Endothelial cell of umbilical vein (primary cell): ENCODE measurements around the gene FAM149B1. TPM values are rescaled to one million over a fixed set of nuclear protein-coding genes. Genes with fewer than 3 reads are reported as not detected.

Source experiments
- BruUV-seq: library from RNA; stranded (reverse); fragments of 400-500 nt; replicated peaks from 2 replicates; lab custom pipeline; 2021; lab: Mats Ljungman, UMichigan
- CTCF ChIA-PET: fragments of 300-600, 350-600 bp; sonication (Branson Sonifier 250); formaldehyde crosslinking; loops from one replicate; lab custom pipeline; 2021; ENCODE audit warnings: antibody characterized with exemption, inconsistent platforms; lab: Charles Lee
- POLR2A ChIA-PET: fragments of 300-600, 350-600 bp; sonication (Branson Sonifier 250); formaldehyde crosslinking; loops from one replicate; lab custom pipeline; 2021; ENCODE audit warnings: antibody characterized with exemption, inconsistent platforms; lab: Charles Lee
- DNase-seq: peaks from one replicate; pipeline ENCODE4 v3.0.0-alpha.2; 2011; ENCODE audit warnings: low read depth, low spot score
- FAIRE-seq: peaks from 2 replicates; lab custom pipeline; 2011; peaks lifted over from hg19 to GRCh38; lab: Jason Lieb, UNC
- H2AFZ ChIP-seq: 2 replicates; pipeline ENCODE4 v1.6.0; 2012; ENCODE audit warnings: low read depth, low read length, control low read depth, inconsistent platforms
- H3K27ac ChIP-seq: 2 replicates; pipeline ENCODE4 v1.5.1; 2011; ENCODE audit warnings: low read depth, mild to moderate bottlenecking, control low read depth, low read length, moderate library complexity; ENCODE audit not compliant: insufficient read depth
- H3K27me3 ChIP-seq, 2 experiments: 2 replicates each; pipeline versions ENCODE4 v1.6.0 to v1.6.1; 2011; ENCODE audit warnings: low read length in 2 of 2, mixed read lengths in 1 of 2; ENCODE audit not compliant: control insufficient read depth in 2 of 2, insufficient read depth in 2 of 2
- H3K36me3 ChIP-seq, 2 experiments: 2 replicates in 1 of 2; 3 replicates in 1 of 2; pipeline ENCODE4 v1.5.1; 2011; ENCODE audit warnings: low read length in 2 of 2, mild to moderate bottlenecking in 1 of 2, moderate library complexity in 1 of 2; ENCODE audit not compliant: control insufficient read depth in 2 of 2, insufficient read depth in 2 of 2; ENCODE audit errors: extremely low read depth in 1 of 2
- H3K4me1 ChIP-seq: 3 replicates; pipeline ENCODE4 v1.5.1; 2011; ENCODE audit warnings: mild to moderate bottlenecking, low read length; ENCODE audit not compliant: control insufficient read depth, insufficient read depth; ENCODE audit errors: extremely low read depth
- H3K4me2 ChIP-seq: 2 replicates; pipeline ENCODE4 v1.6.1; 2011; ENCODE audit warnings: low read length, control low read depth, mixed read lengths; ENCODE audit not compliant: insufficient read depth
- H3K4me3 ChIP-seq, 3 experiments: fragments of 200-600 bp in 1 of 3; sonication (generic), shearing (Covaris generic) in 1 of 3; replicated peaks in 1 of 3; 2 replicates each; pipeline ENCODE4 v1.5.1; 2011 to 2016; ENCODE audit warnings: control low read depth in 3 of 3, low read length in 3 of 3, mild to moderate bottlenecking in 2 of 3, inconsistent platforms in 1 of 3, low read depth in 1 of 3, moderate library complexity in 1 of 3; ENCODE audit not compliant: insufficient read depth in 1 of 3
- H3K79me2 ChIP-seq: 2 replicates; pipeline ENCODE4 v1.6.0; 2012; ENCODE audit warnings: low read length, inconsistent platforms; ENCODE audit not compliant: control insufficient read depth, insufficient read depth
- H3K9ac ChIP-seq: replicated peaks from 2 replicates; pipeline ENCODE3; 2011; ENCODE audit warnings: low read length, control low read depth; ENCODE audit not compliant: insufficient read depth; ENCODE audit errors: extremely low read depth
- H3K9me1 ChIP-seq: replicated peaks from 3 replicates; pipeline ENCODE4 v1.6.0; 2011; ENCODE audit warnings: mild to moderate bottlenecking, low read length; ENCODE audit not compliant: control insufficient read depth, insufficient read depth; ENCODE audit errors: extremely low read depth
- H3K9me3 ChIP-seq: replicated peaks from 2 replicates; pipeline ENCODE4 v1.5.1; 2012; ENCODE audit warnings: low read length, inconsistent platforms; ENCODE audit not compliant: control insufficient read depth, insufficient read depth
- H4K20me1 ChIP-seq: replicated peaks from 2 replicates; pipeline ENCODE3; 2011; ENCODE audit warnings: mild to moderate bottlenecking, low read length; ENCODE audit not compliant: control insufficient read depth, insufficient read depth; ENCODE audit errors: extremely low read depth
- CTCF ChIP-seq, 2 donors: IDR thresholded peaks; 1 replicate in 1 of 2; 2 replicates in 1 of 2; pipeline ENCODE4 v1.5.1; 2011; ENCODE audit warnings: low read length in 2 of 2, mild to moderate bottlenecking in 2 of 2, moderate library complexity in 2 of 2, control low read depth in 1 of 2, inconsistent platforms in 1 of 2, low read depth in 1 of 2; ENCODE audit not compliant: insufficient read depth in 1 of 2; ENCODE audit errors: extremely low read depth in 1 of 2
- EZH2 ChIP-seq: IDR thresholded peaks from 2 replicates; pipeline ENCODE4 v1.6.1; 2012; ENCODE audit warnings: borderline replicate concordance, low read depth, mild to moderate bottlenecking, moderate library complexity, low read length, inconsistent platforms; ENCODE audit not compliant: severe bottlenecking
- FOS ChIP-seq: IDR thresholded peaks from 2 replicates; pipeline ENCODE4 v1.6.1; 2011; ENCODE audit warnings: mild to moderate bottlenecking, low read length, moderate library complexity, borderline replicate concordance; ENCODE audit not compliant: insufficient read depth
- GATA2 ChIP-seq: IDR thresholded peaks from 2 replicates; pipeline ENCODE4 v1.7.0; 2011; ENCODE audit warnings: low read depth, mild to moderate bottlenecking, moderate library complexity, mixed read lengths, low read length; ENCODE audit not compliant: insufficient read length, insufficient read depth
- JUN ChIP-seq: IDR thresholded peaks from 2 replicates; pipeline ENCODE4 v1.6.1; 2011; ENCODE audit warnings: borderline replicate concordance, low read depth; ENCODE audit not compliant: insufficient read length, insufficient read depth
- MAX ChIP-seq: IDR thresholded peaks from 2 replicates; pipeline ENCODE4 v1.6.1; 2011; ENCODE audit not compliant: insufficient read depth, insufficient read length
- MYC ChIP-seq: IDR thresholded peaks from one replicate; pipeline ENCODE4 v1.6.1; 2011; ENCODE audit warnings: mild to moderate bottlenecking, low read depth, low read length
- POLR2A ChIP-seq: IDR thresholded peaks from 2 replicates; pipeline ENCODE4 v1.6.1; 2012; ENCODE audit warnings: low read depth, mild to moderate bottlenecking, control low read depth, low read length
- POLR2AphosphoS5 ChIP-seq: IDR thresholded peaks from 2 replicates; pipeline ENCODE4 v1.6.1; 2012; ENCODE audit warnings: low read depth, mild to moderate bottlenecking, control low read depth, low read length, moderate library complexity; ENCODE audit not compliant: insufficient read depth
- dilution Hi-C: fragments of 300-500 bp; cut with MboI; formaldehyde crosslinking; loops from one replicate; pipeline ENCODE4 v1.15.0; 2019; ENCODE audit warnings: low sequenced_read_pairs; ENCODE audit not compliant: extremely low pct_ligation_motif_present
- intact Hi-C: fragments of 100-400 bp; cut with micrococcal nuclease; formaldehyde crosslinking; loops from one replicate; pipeline ENCODE4 v1.10.0; 2022
- polyA plus RNA-seq, 4 experiments: library from polyadenylated mRNA; depleted of rRNA in 3 of 4; stranded (reverse) in 3 of 4; unstranded in 1 of 4; fragments of >200 nt; gene quantifications; 2 replicates each; pipeline versions ENCODE4 v1.2.1 to v1.2.3, GENCODE V29; 2011 to 2012; ENCODE audit warnings: missing spikeins in 1 of 4
- total RNA-seq: library from RNA; stranded (reverse); gene quantifications from 2 replicates; pipeline ENCODE4 v1.2.3, GENCODE V29; 2021

Gene FAM149B1
- total and polyA plus RNA-seq, 2 donors (not counting 3 experiments of a cell fraction or from before 2014, with no cell fraction given), result 19.5 to 26.7 TPM

- intact Hi-C loops, result loop anchor here (5.0 kb wide), 1 partner anchor 37 kb away; the partner anchor contains the start of gene P4HA1
- no peak for DNase-seq
- dilution Hi-C loops, result no loop called here
- Histone ChIP-seq H3K9ac (no peak overlapping the region), H3K4me2 (no peak overlapping the region), H3K4me3 (no peak overlapping the region), H3K4me1 (no peaks in the 10 kb centered on the region), H3K27me3 (no peaks in the 10 kb centered on the region), H3K79me2 (no peaks in the 10 kb centered on the region), H3K9me3 (no peaks in the 10 kb centered on the region), H3K9me1 (no peaks in the 10 kb centered on the region), H2AFZ (no peak overlapping the region), H3K36me3 (peaks cover 17 to 33% of the 10 kb centered on the region in 2 experiments), H3K27ac (no peak overlapping the region), H4K20me1 (no peaks in the 10 kb centered on the region)
- no peak for FAIRE-seq
- POLR2A ChIA-PET, result interaction anchor here (0.6 kb wide), 1 partner anchor 65 kb away, joined by 3 read pairs; no protein-coding TSS in a partner anchor
- BruUV-seq, result no TSS peak
- CTCF ChIA-PET, result interaction anchor here (1.2 to 3.4 kb wide), 3 partner anchors 10 to 38 kb away, joined by 3 to 13 read pairs (median 6); partner anchors contain the start of gene P4HA1
- TF ChIP-seq CTCF (IDR thresholded peaks at IDR 0.05; ENCODE audit: extremely low read depth in 1 of 2, insufficient read depth in 1 of 2, low read depth in 1 of 2, low read length in 2 of 2) (no peak), POLR2AphosphoS5 (no peak), POLR2A (no peak), GATA2 (no peak), MYC (no peak), JUN (no peak), MAX (no peak), FOS (no peak), EZH2 (no peak)
Measured at GRCh38 chr10:73134727-73135126, 33.2 kb upstream of the FAM149B1 start.
